Effector memory CD4-positive, alpha-beta T cell (primary cell): Measurements from ENCODE around the gene ACSS1.

Source experiments
- DNase-seq, 3 donors: peaks; one replicate each; pipeline ENCODE4 v3.0.0-alpha.2; 2020
- H3K27ac ChIP-seq: 2 replicates; pipeline ENCODE4 v1.7.0; 2013; ENCODE audit warnings: mild to moderate bottlenecking, low read length, moderate library complexity; ENCODE audit not compliant: insufficient read depth, poor library complexity, severe bottlenecking
- H3K27me3 ChIP-seq: replicated peaks from 2 replicates; pipeline ENCODE4 v1.7.0; 2013; ENCODE audit warnings: mild to moderate bottlenecking, low read length; ENCODE audit not compliant: insufficient read depth, control insufficient read depth, poor library complexity, severe bottlenecking
- H3K36me3 ChIP-seq: 2 replicates; pipeline ENCODE4 v1.7.0; 2013; ENCODE audit warnings: mild to moderate bottlenecking, low read length, moderate library complexity; ENCODE audit not compliant: control insufficient read depth, insufficient read depth
- H3K4me1 ChIP-seq: 2 replicates; pipeline ENCODE4 v1.7.0; 2013; ENCODE audit warnings: low read length, mild to moderate bottlenecking; ENCODE audit not compliant: control insufficient read depth, insufficient read depth, poor library complexity, severe bottlenecking
- H3K4me3 ChIP-seq: 2 replicates; pipeline ENCODE4 v1.7.0; 2013; ENCODE audit warnings: low read length, low read depth, mild to moderate bottlenecking; ENCODE audit not compliant: insufficient read depth, poor library complexity, severe bottlenecking
- H3K9me3 ChIP-seq: 2 replicates; pipeline ENCODE4 v1.7.0; 2013; ENCODE audit warnings: mild to moderate bottlenecking, low read length, moderate library complexity; ENCODE audit not compliant: control insufficient read depth

The ACSS1 gene

DNA sequence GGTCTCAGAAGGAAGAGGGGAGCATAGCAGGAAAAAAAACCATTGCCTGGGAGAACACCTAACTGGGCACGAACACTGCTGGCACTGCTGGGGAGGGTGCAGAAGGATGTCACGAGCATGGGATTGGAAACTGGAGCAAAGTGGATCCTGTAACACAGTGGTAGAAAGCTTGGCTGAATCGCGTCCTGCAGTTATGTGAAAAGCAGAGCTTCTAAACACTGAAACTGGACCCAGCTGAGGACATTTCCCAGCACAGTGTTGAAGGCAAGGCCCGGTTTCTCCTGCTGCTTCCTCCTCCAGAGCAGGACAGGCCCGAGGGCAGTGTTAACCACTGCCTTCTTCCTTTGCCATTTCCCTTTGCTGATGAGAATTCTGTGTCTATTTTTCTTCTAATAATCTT is 72.1 kb downstream of the ACSS1 start:
- Histone ChIP-seq H3K4me3 (no peak overlapping the region), H3K27ac (no peak overlapping the region), H3K9me3 (no peaks in the 10 kb centered on the region), H3K36me3 (peaks cover 18% of the 10 kb centered on the region), H3K27me3 (no peaks in the 10 kb centered on the region), H3K4me1 (peaks cover 1% of the 10 kb centered on the region)
- no peak for DNase-seq

DNA sequence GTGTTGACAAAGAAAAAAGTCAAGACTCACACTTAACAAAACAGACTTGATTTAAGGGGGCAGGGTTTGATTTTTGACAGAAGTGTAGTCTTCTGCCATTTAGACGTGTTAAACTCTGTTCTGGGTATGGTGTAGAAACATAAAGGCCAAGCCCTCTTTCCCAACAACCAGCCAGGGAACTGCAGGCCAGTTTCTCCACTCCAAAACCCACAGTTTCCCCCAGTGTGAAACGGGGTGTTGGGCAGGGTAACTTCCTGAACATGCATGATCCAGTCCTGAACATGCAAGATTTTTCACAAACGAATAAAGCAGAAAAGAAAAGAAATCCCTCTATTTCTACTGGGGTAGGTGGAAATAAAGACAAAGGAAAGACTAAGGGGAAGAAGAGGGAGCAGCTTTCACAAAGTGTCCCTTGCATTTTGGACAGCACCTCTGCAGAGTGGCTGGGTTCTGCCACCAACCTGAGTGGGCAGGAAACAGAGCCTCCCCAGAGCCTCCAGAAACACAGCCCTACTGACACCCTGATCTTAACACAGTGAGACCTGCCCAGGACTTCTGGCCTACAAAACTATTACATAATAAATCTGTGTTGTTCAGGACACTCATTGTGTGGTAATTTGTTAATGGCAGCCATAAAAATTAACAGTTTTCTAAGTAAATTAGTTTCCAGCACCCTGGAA is 72.8 kb downstream of the ACSS1 start:
- no peaks in the 10 kb centered on the region for H3K9me3 ChIP-seq
- no peak for DNase-seq
- H3K36me3 ChIP-seq, result peaks cover 25% of the 10 kb centered on the region
- H3K4me1 ChIP-seq, result no peaks in the 10 kb centered on the region
- H3K27me3 ChIP-seq, result no peaks in the 10 kb centered on the region
- no peak overlapping the region for H3K4me3 ChIP-seq
- H3K27ac ChIP-seq, result no peak overlapping the region

DNA sequence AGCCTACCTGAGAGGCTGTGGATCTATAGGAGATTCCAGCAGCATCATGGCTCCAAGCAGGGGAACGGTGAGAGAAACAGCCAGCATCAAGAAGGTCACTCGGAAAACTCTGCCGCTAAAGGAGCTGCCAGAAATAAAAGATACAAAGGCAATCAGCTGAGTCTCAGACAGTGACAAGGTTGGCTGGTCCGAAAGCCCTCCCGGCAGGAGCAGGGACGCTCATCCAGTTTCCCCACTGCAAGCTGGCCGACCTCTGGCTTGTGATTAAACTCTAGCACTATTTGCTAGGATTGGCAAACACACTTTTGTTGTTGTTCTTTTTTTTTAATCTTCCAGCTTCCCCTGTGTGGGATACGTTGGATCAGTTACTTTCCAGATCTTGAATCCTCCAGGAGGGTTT is 74.0 kb downstream of the ACSS1 start:
- no peak for DNase-seq
- no peak overlapping the region for H3K27ac ChIP-seq

DNA sequence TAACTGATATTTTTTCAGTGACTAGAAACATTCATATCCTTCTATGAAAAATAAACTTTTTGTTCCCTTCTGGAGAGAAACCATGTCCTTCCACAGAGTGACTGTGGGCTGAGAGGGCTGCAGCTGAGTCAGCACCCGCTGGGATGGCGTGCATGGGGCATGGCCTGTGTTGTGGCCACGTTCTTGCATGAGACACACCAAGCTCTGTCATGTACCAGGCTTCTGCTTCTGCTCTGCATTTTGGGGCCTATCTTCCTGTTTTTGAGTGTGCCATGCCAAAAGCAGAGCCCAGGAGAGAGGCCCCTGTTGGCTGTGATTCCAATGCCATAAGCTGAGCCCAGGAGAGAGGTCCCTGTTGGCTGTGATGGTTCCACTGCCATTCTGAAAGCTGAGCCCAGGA is 76.1 kb downstream of the ACSS1 start:
- H3K4me3 ChIP-seq, result no peak overlapping the region
- no peaks in the 10 kb centered on the region for H3K27me3 ChIP-seq
- no peaks in the 10 kb centered on the region for H3K9me3 ChIP-seq
- no peaks in the 10 kb centered on the region for H3K4me1 ChIP-seq
- no peak overlapping the region for H3K27ac ChIP-seq
- H3K36me3 ChIP-seq, result peaks cover 49% of the 10 kb centered on the region
- DNase-seq, result no peak

More for the DNA sequence above, 74.0 kb downstream of the ACSS1 start:
- no peaks in the 10 kb centered on the region for H3K4me1 ChIP-seq
- H3K9me3 ChIP-seq, result no peaks in the 10 kb centered on the region
- H3K36me3 ChIP-seq, result peaks cover 29% of the 10 kb centered on the region
- H3K4me3 ChIP-seq, result no peak overlapping the region
- no peaks in the 10 kb centered on the region for H3K27me3 ChIP-seq

DNA sequence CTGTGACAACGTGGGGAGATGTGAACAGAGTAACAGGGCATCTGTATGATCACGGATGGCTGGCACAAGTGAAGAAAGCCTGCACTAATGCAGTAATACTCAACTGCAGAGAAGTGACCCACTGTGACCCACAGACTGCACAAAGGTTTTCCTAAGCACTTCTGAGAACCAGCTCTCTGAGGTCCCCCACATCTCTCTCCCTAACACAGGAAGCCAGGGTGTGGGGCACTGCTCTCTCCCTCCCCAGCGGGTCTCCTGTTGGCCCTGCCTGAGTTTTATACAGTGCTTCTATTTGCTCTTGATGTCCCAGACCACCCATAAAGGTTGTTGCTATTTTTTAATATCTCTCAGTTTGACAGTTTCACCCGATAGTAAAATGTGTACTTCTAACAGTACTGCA is 76.7 kb downstream of the ACSS1 start:
- Histone ChIP-seq H3K4me3 (no peak overlapping the region), H3K9me3 (no peaks in the 10 kb centered on the region), H3K27me3 (no peaks in the 10 kb centered on the region), H3K36me3 (peaks cover 54% of the 10 kb centered on the region), H3K4me1 (no peaks in the 10 kb centered on the region), H3K27ac (no peak overlapping the region)
- DNase-seq, result no peak

DNA sequence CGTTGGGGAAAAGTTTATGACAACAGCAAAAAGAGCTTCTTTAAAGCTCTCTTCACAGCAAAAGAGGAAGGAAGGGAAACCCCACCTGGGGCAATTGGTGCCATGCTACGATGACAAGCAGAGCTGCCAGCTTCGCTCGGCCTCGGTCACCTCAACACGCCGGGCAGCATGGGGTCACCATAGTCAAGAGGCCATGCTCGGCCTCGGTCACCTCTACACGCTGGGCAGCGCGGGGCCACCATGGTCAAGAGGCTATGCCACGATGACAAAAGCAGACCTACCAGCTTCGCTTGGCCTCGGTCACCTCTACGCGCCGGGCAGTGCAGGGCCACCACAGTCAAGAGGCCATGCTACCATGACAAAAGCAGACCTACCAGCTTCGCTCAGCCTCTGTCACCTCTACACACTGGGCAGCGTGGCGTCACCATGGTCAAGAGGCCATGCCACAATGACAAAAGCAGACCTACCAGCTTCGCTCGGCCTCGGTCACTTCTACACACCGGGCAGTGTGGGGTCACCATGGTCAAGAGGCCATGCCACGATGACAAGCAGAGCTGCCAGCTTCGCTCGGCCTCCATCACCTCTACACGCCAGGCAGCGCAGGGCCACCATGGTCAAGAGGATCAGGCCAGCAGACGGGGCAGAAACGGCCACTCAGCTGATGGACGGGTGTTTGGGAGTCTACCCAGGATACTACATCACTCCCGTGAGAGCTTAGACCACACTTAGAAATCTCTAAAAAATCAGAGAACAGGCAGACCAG is 77.5 kb downstream of the ACSS1 start:
- peaks cover 55% of the 10 kb centered on the region for H3K36me3 ChIP-seq
- no peaks in the 10 kb centered on the region for H3K9me3 ChIP-seq
- H3K27me3 ChIP-seq, result no peaks in the 10 kb centered on the region
- no peak overlapping the region for H3K27ac ChIP-seq
- no peaks in the 10 kb centered on the region for H3K4me1 ChIP-seq
- H3K4me3 ChIP-seq, result no peak overlapping the region
- DNase-seq, result no peak

DNA sequence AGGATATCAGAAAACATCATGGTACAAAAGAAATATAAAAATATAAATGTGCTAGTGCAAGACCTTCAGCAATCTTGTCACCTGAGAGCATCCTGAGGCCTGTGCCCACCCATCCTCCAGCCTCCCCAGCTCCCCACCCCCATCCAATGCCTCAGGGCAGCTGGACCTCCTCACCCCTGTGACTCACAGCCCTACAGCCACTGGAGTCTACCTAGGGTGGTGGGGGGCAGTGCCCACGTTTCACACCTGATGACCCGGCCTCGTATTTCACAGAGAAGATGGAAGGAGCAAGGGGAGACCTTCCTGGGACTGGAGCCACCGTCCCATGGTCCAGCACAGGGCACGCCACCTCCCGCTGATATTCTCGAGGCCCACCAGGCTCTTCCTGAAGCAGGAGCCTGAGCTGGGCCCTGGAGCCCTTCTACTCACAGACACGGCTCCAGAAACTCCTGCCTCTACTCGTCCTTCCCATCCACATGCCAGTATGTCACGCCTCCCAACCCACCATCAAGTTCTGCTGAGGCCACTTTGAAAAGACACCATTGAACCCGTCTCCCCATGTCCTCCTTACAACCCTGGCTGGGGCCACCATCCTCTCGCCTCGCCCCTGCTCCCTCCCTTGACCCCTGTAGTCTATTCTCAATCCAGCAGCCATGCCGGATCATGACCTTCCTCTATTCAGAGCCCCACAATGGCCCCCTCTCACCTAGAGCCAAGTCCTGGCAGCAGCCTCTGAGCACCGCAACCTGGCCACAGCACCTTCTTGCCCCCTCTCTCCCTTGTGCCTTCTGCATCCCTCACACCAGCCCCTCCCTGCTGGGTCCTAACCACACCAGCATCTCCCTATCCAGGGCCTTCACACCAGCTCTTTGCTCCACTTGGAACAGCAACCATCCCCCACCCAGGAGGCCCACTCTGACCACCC is 78.6 kb downstream of the ACSS1 start:
- H3K27me3 ChIP-seq, result no peaks in the 10 kb centered on the region
- H3K4me3 ChIP-seq, result no peak overlapping the region
- H3K27ac ChIP-seq, result no peak overlapping the region
- H3K9me3 ChIP-seq, result no peaks in the 10 kb centered on the region
- DNase-seq, result no peak
- no peaks in the 10 kb centered on the region for H3K4me1 ChIP-seq
- H3K36me3 ChIP-seq, result peaks cover 54% of the 10 kb centered on the region

DNA sequence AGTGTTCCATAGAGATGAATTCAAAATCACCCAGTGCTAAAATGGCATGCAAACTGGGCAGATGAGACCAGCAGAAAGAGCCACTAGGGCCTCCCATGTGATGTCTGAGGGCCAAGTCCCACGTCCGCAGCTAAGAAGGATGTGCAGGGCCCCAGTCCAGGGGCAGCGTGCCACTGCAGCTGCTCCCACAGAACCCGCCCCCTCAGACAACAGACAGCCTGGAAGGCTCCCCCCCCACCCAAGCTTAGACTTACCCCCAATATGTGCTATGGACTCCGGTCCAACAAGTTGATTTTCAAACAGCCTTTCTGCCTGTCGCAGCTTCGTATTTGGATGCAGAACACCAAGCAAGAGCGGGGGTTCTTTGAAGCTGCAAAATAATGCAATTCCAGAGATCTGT is 79.4 kb downstream of the ACSS1 start:
- Histone ChIP-seq H3K4me1 (no peaks in the 10 kb centered on the region), H3K9me3 (no peaks in the 10 kb centered on the region), H3K27ac (no peak overlapping the region), H3K4me3 (no peak overlapping the region), H3K27me3 (no peaks in the 10 kb centered on the region), H3K36me3 (peaks cover 47% of the 10 kb centered on the region)
- no peak for DNase-seq

DNA sequence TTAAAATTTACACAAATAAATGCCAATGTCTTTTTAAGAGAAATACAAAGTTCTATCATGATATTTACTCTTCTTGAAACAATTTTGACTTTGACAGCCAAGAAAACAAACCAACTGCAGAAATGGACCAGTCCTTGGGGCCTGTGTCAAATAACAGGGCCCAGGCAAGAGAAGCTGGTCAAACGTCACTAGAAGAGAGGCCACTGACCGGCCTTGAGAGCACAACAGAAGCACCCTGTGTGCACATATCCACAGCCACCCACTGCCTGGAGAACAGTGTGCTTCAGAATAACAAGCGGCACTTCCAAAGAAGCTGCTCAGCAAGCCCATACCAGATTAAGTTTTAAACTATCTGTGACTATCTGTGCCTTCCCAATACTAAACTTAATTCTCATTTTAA is 80.1 kb downstream of the ACSS1 start:
- Histone ChIP-seq H3K4me3 (no peak overlapping the region), H3K9me3 (no peaks in the 10 kb centered on the region), H3K27ac (no peak overlapping the region), H3K36me3 (peaks cover 52% of the 10 kb centered on the region), H3K27me3 (no peaks in the 10 kb centered on the region), H3K4me1 (no peaks in the 10 kb centered on the region)
- DNase-seq, result no peak

DNA sequence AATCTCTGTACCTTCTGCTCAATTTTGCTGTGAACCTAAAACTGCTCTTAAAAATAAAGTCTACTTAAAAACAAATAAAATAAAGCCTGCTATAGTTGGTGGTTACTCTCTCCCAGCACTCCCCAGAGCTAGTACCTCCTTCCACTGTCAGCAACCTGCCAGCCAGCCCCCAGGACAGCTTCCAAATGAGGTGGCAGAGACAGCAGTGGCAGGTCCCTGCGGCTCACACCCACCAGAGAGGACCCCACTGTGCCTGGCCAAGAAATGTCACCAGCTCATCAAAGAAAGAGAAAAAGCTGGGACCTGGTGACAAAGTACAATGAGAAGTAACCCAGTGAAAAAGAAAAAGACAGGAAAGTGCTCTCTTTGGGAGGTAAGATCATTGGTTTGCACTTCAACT is 80.6 kb downstream of the ACSS1 start:
- H3K27ac ChIP-seq, result no peak overlapping the region
- H3K4me3 ChIP-seq, result no peak overlapping the region
- no peaks in the 10 kb centered on the region for H3K9me3 ChIP-seq
- DNase-seq, result no peak
- peaks cover 57% of the 10 kb centered on the region for H3K36me3 ChIP-seq
- no peaks in the 10 kb centered on the region for H3K4me1 ChIP-seq
- no peaks in the 10 kb centered on the region for H3K27me3 ChIP-seq
